Liver (tissue), 9 donors: ENCODE data around the gene ARHGEF33. TPM values are rescaled to one million over a fixed set of nuclear protein-coding genes. Genes with fewer than 3 reads are reported as not detected.

Experiments used
- DNase-seq: peaks from one replicate; pipeline ENCODE4 v3.0.0-alpha.2; 2017; ENCODE audit warnings: low spot score
- H3K27ac ChIP-seq, 2 donors: one replicate each; pipeline ENCODE4 v1.7.0; 2013; ENCODE audit warnings: inconsistent platforms in 2 of 2, low read length in 2 of 2, control low read depth in 1 of 2, low read depth in 1 of 2, mild to moderate bottlenecking in 1 of 2
- H3K27me3 ChIP-seq, 4 donors: one replicate each; pipeline versions ENCODE4 v1.6.1 to v1.7.0; 2013; ENCODE audit warnings: low read length in 3 of 4, inconsistent platforms in 1 of 4, mild to moderate bottlenecking in 1 of 4, moderate library complexity in 1 of 4; ENCODE audit not compliant: control insufficient read depth in 4 of 4, insufficient read depth in 4 of 4
- H3K36me3 ChIP-seq, 4 donors: one replicate each; pipeline versions ENCODE4 v1.6.1 to v1.7.0; 2013; ENCODE audit warnings: low read length in 3 of 4, mild to moderate bottlenecking in 3 of 4, low read depth in 1 of 4, moderate library complexity in 1 of 4; ENCODE audit not compliant: control insufficient read depth in 4 of 4, insufficient read depth in 3 of 4
- H3K4me1 ChIP-seq, 4 donors: one replicate each; pipeline versions ENCODE4 v1.6.1 to v1.7.0; 2013; ENCODE audit warnings: low read length in 3 of 4, mild to moderate bottlenecking in 3 of 4, moderate library complexity in 1 of 4; ENCODE audit not compliant: control insufficient read depth in 4 of 4, insufficient read depth in 4 of 4
- H3K4me3 ChIP-seq, 3 donors: one replicate each; pipeline versions ENCODE4 v1.6.1 to v1.7.0; 2013; ENCODE audit warnings: low read length in 3 of 3, control low read depth in 1 of 3, low read depth in 1 of 3, mild to moderate bottlenecking in 1 of 3
- H3K9ac ChIP-seq, 2 donors: one replicate each; pipeline ENCODE4 v1.7.0; 2013; ENCODE audit warnings: low read length in 2 of 2, mild to moderate bottlenecking in 2 of 2, moderate library complexity in 2 of 2, control low read depth in 1 of 2, low read depth in 1 of 2
- H3K9me3 ChIP-seq, 4 donors: one replicate each; pipeline versions ENCODE4 v1.6.1 to v1.7.0; 2013; ENCODE audit warnings: low read length in 3 of 4; ENCODE audit not compliant: control insufficient read depth in 4 of 4
- ATF3 ChIP-seq: IDR thresholded peaks from 2 replicates; pipeline ENCODE4 v1.6.1; 2016; ENCODE audit warnings: antibody characterized with exemption
- CTCF ChIP-seq: fragments of 150-350 bp; IDR thresholded peaks from 2 replicates; pipeline ENCODE4 v1.5.1; 2017; ENCODE audit warnings: improper control_type of control experiment, low read depth, low read length; ENCODE audit not compliant: missing input control
- EGR1 ChIP-seq, 2 donors: IDR thresholded peaks; 2 replicates each; pipeline ENCODE4 v1.6.1; 2016 to 2018; ENCODE audit warnings: antibody characterized with exemption in 2 of 2, low read depth in 2 of 2
- GABPA ChIP-seq, 2 donors: IDR thresholded peaks in 1 of 2; conservative IDR thresholded peaks in 1 of 2; 2 replicates each; pipeline ENCODE4 v1.6.1; 2016; ENCODE audit warnings: antibody characterized with exemption in 2 of 2, mild to moderate bottlenecking in 1 of 2, moderate library complexity in 1 of 2
- HNF4A ChIP-seq, 2 donors: conservative IDR thresholded peaks; 2 replicates each; pipeline ENCODE4 v1.6.1; 2016; ENCODE audit warnings: antibody characterized with exemption in 2 of 2, mild to moderate bottlenecking in 2 of 2
- HNF4G ChIP-seq: IDR thresholded peaks from 2 replicates; pipeline ENCODE4 v1.6.1; 2016; ENCODE audit warnings: antibody characterized with exemption
- JUND ChIP-seq, 2 donors: IDR thresholded peaks; 2 replicates each; pipeline ENCODE4 v1.6.1; 2016; ENCODE audit warnings: antibody characterized with exemption in 2 of 2
- NR2F2 ChIP-seq: IDR thresholded peaks from 2 replicates; pipeline ENCODE4 v1.6.1; 2016; ENCODE audit warnings: antibody characterized with exemption
- RAD21 ChIP-seq, 2 donors: IDR thresholded peaks; 2 replicates each; pipeline ENCODE4 v1.6.1; 2016; ENCODE audit warnings: antibody characterized with exemption in 2 of 2, mild to moderate bottlenecking in 2 of 2
- RXRA ChIP-seq, 2 donors: IDR thresholded peaks; 2 replicates each; pipeline ENCODE4 v1.6.1; 2017 to 2018; ENCODE audit warnings: antibody characterized with exemption in 2 of 2, mild to moderate bottlenecking in 1 of 2
- SP1 ChIP-seq: IDR thresholded peaks from 2 replicates; pipeline ENCODE4 v1.6.1; 2018; ENCODE audit warnings: antibody characterized with exemption, mild to moderate bottlenecking
- TAF1 ChIP-seq: conservative IDR thresholded peaks from 2 replicates; pipeline ENCODE4 v1.6.1; 2016; ENCODE audit warnings: antibody characterized with exemption, mild to moderate bottlenecking
- YY1 ChIP-seq: IDR thresholded peaks from 2 replicates; pipeline ENCODE4 v1.6.1; 2016; ENCODE audit warnings: antibody characterized with exemption, mild to moderate bottlenecking
- ZBTB33 ChIP-seq: IDR thresholded peaks from 2 replicates; pipeline ENCODE4 v1.6.1; 2016; ENCODE audit warnings: antibody characterized with exemption
- polyA plus RNA-seq, 2 donors: library from polyadenylated mRNA; stranded (reverse) in 1 of 2; unstranded in 1 of 2; fragments of 200-250 nt in 1 of 2; fragments of >200 nt in 1 of 2; fragmentation: Nextera tagmentation in 1 of 2; extraction: Ambion mirVana in 1 of 2; gene quantifications; one replicate each; pipeline versions ENCODE4 v1.2.1 to v1.2.3, GENCODE V29; 2013 to 2015
- total RNA-seq, 2 donors: library from RNA; depleted of rRNA; stranded (reverse); fragments of >200 nt; gene quantifications; one replicate each; pipeline ENCODE4 v1.2.3, GENCODE V29; 2014
- donor health status: healthy.
- donor health status: healthy.
- donor health status: healthy.
- donor health status: healthy.
- donor health status: healthy.

ARHGEF33 gene
- total and polyA plus RNA-seq, 4 donors: 0.05 to 0.33 (median 0.08) TPM; not detected in 1

- no peak overlapping the region for H3K27ac ChIP-seq
- H3K4me3 ChIP-seq: no peak overlapping the region
Measured at GRCh38 chr2:38889045-38889444, 630 bp upstream of the ARHGEF33 start.

GRCh38 chr2:38892819-38893218 lies 3.1 kb downstream of the ARHGEF33 start:
- Histone ChIP-seq H3K9ac (no peak overlapping the region), H3K4me3 (no peak overlapping the region), H3K27me3 (no peaks in the 10 kb centered on the region), H3K27ac (no peak overlapping the region), H3K36me3 (no peaks in the 10 kb centered on the region), H3K4me1 (no peaks in the 10 kb centered on the region), H3K9me3 (no peaks in the 10 kb centered on the region)
- no peak for TF ChIP-seq GABPA (IDR thresholded peaks at IDR 0.05 in 1 of 2, conservative IDR thresholded peaks at IDR 0.05 in 1 of 2)
- TF ChIP-seq RXRA (IDR thresholded peaks at IDR 0.05): no peak
- TF ChIP-seq JUND (IDR thresholded peaks at IDR 0.05): no peak
- no peak for TF ChIP-seq CTCF
- TF ChIP-seq HNF4G: no peak
- TF ChIP-seq HNF4A (conservative IDR thresholded peaks at IDR 0.05): no peak
- no peak for TF ChIP-seq ZBTB33
- TF ChIP-seq SP1: no peak
- no peak for TF ChIP-seq RAD21 (IDR thresholded peaks at IDR 0.05)
- no peak for TF ChIP-seq EGR1 (IDR thresholded peaks at IDR 0.05; ENCODE audit: low read depth in 2 of 2)
- TF ChIP-seq NR2F2: no peak
- no peak for TF ChIP-seq ATF3
- DNase-seq: no peak

More at GRCh38 chr2:38889045-38889444, 630 bp upstream of the ARHGEF33 start:
- no peak for TF ChIP-seq HNF4A (conservative IDR thresholded peaks at IDR 0.05)
- no peak for TF ChIP-seq TAF1
- no peak for TF ChIP-seq ZBTB33
- TF ChIP-seq EGR1 (IDR thresholded peaks at IDR 0.05; ENCODE audit: low read depth in 2 of 2): no peak
- no peak for TF ChIP-seq SP1
- no peak for TF ChIP-seq GABPA (IDR thresholded peaks at IDR 0.05 in 1 of 2, conservative IDR thresholded peaks at IDR 0.05 in 1 of 2)
- TF ChIP-seq NR2F2: no peak
- TF ChIP-seq YY1: no peak
- no peak for TF ChIP-seq JUND (IDR thresholded peaks at IDR 0.05)
- H3K9ac ChIP-seq: no peak overlapping the region
- DNase-seq: no peak
- no peaks in the 10 kb centered on the region for H3K4me1 ChIP-seq
- H3K36me3 ChIP-seq: no peaks in the 10 kb centered on the region
- H3K27me3 ChIP-seq: no peaks in the 10 kb centered on the region
- no peaks in the 10 kb centered on the region for H3K9me3 ChIP-seq
